PFSK-1 (cell line): ENCODE measurements around the gene RANGAP1.

Experiments
- POLR2AphosphoS5 ChIP-seq: IDR thresholded peaks from 2 replicates; pipeline ENCODE4 v1.6.1; 2012; ENCODE audit warnings: low read depth, mild to moderate bottlenecking, control low read depth, low read length, moderate library complexity
- REST ChIP-seq, 2 experiments: IDR thresholded peaks; 2 replicates each; pipeline versions ENCODE4 v1.6.1 to v1.8.0; 2011 to 2012; ENCODE audit warnings: low read depth in 2 of 2, low read length in 2 of 2, control low read depth in 1 of 2, inconsistent platforms in 1 of 2, mild to moderate bottlenecking in 1 of 2, moderate library complexity in 1 of 2; ENCODE audit not compliant: insufficient read depth in 1 of 2
- SIN3A ChIP-seq: IDR thresholded peaks from 2 replicates; pipeline ENCODE4 v1.6.1; 2012; ENCODE audit warnings: mild to moderate bottlenecking, low read length, moderate library complexity, borderline replicate concordance; ENCODE audit not compliant: insufficient read depth
- TAF1 ChIP-seq: IDR thresholded peaks from 2 replicates; pipeline ENCODE4 v1.6.1; 2012; ENCODE audit warnings: low read length, control low read depth, borderline replicate concordance; ENCODE audit not compliant: insufficient read depth

- TF ChIP-seq POLR2AphosphoS5 (no peak), SIN3A (no peak), TAF1 (no peak), REST (IDR thresholded peaks at IDR 0.05; ENCODE audit: insufficient read depth in 1 of 2, low read depth in 2 of 2, low read length in 2 of 2) (no peak)
These were observed 45.4 kb downstream of the RANGAP1 start, which contains the start of gene CHADL for GRCh38 chr22:41240377-41241132.
